ENCODE results near the gene AMIGO3.
A peak's percentile ranks its signal among the peaks of the same experiment; 100 is the strongest.
"Not testable (repeated sequence)": the region's sequence is repeated elsewhere in the genome, so short reads cannot be mapped to it uniquely, and the experiment has no call there.

Gene AMIGO3

GRCh38 chr3:49699281-49699979 is 20.1 kb downstream of the AMIGO3 start:
- no peak for TF ChIP-seq CTCF (IDR thresholded peaks at IDR 0.05; ENCODE audit: low read depth, low read length, missing control alignments)
- no peak for DNase-seq (ENCODE audit: low read depth)
- H3K4me3 ChIP-seq (ENCODE audit: low read depth, low read length) = no peak overlapping the region

GRCh38 chr3:49695350-49696015 is 24.0 kb downstream of the AMIGO3 start:
- not testable (repeated sequence) for DNase-seq (ENCODE audit: low read depth)

GRCh38 chr3:49694409-49695070 is 24.9 kb downstream of the AMIGO3 start:
- not testable (repeated sequence) for DNase-seq (ENCODE audit: low read depth); H3K4me3 ChIP-seq (ENCODE audit: low read depth, low read length)

More at GRCh38 chr3:49695350-49696015, 24.0 kb downstream of the AMIGO3 start:
- H3K4me3 ChIP-seq (ENCODE audit: low read depth, low read length) = not testable (repeated sequence)

GRCh38 chr3:49691481-49691880 is 28.0 kb downstream of the AMIGO3 start:
- not testable (repeated sequence) for DNase-seq (ENCODE audit: low read depth); H3K4me3 ChIP-seq (ENCODE audit: low read depth, low read length)

- not testable (repeated sequence) for H3K4me3 ChIP-seq (ENCODE audit: low read depth, low read length); DNase-seq (ENCODE audit: low read depth)
Measured at GRCh38 chr3:49690856-49691255, 28.6 kb downstream of the AMIGO3 start.

- H3K4me3 ChIP-seq (ENCODE audit: low read depth, low read length) = peak overlapping the region; percentile 86
- not testable (repeated sequence) for DNase-seq (ENCODE audit: low read depth)
Measured at GRCh38 chr3:49689908-49690624, 29.4 kb downstream of the AMIGO3 start.

- DNase-seq (ENCODE audit: low read depth) = peak; percentile 65
- TF ChIP-seq CTCF (IDR thresholded peaks at IDR 0.05; ENCODE audit: low read depth, low read length, missing control alignments) = peak; percentile 44
- peak within 1 kb of the TSS; percentile 86 for H3K4me3 ChIP-seq (ENCODE audit: low read depth, low read length)
Measured at GRCh38 chr3:49689046-49689907, 30.2 kb downstream of the AMIGO3 start, which contains the start of the genes MST1 and RNF123. TSS of gene MST1 (minus strand) at chr3:49689474. CDS start at chr3:49688691, 783 bp downstream. TSS of gene RNF123 (plus strand) at chr3:49689557. CDS start at chr3:49691166, 1,609 bp downstream.

GRCh38 chr3:49688338-49689045 is 31.0 kb downstream of the AMIGO3 start:
- peak overlapping the region; percentile 86 for H3K4me3 ChIP-seq (ENCODE audit: low read depth, low read length)
- not testable (repeated sequence) for DNase-seq (ENCODE audit: low read depth)

GRCh38 chr3:49687424-49687795 is 32.1 kb downstream of the AMIGO3 start:
- DNase-seq (ENCODE audit: low read depth); H3K4me3 ChIP-seq (ENCODE audit: low read depth, low read length): not testable (repeated sequence)

- not testable (repeated sequence) for DNase-seq (ENCODE audit: low read depth); H3K4me3 ChIP-seq (ENCODE audit: low read depth, low read length)
Measured at GRCh38 chr3:49686769-49687423, 32.6 kb downstream of the AMIGO3 start.

- DNase-seq (ENCODE audit: low read depth); H3K4me3 ChIP-seq (ENCODE audit: low read depth, low read length): not testable (repeated sequence)
Measured at GRCh38 chr3:49686346-49686745, 33.1 kb downstream of the AMIGO3 start.

GRCh38 chr3:49685846-49686245 is 33.6 kb downstream of the AMIGO3 start:
- H3K4me3 ChIP-seq (ENCODE audit: low read depth, low read length); DNase-seq (ENCODE audit: low read depth): not testable (repeated sequence)

GRCh38 chr3:49685103-49685502 is 34.4 kb downstream of the AMIGO3 start:
- H3K4me3 ChIP-seq (ENCODE audit: low read depth, low read length) = not testable (repeated sequence)

GRCh38 chr3:49684453-49684852 is 35.0 kb downstream of the AMIGO3 start:
- DNase-seq (ENCODE audit: low read depth); H3K4me3 ChIP-seq (ENCODE audit: low read depth, low read length): not testable (repeated sequence)

More at GRCh38 chr3:49685103-49685502, 34.4 kb downstream of the AMIGO3 start:
- DNase-seq (ENCODE audit: low read depth) = not testable (repeated sequence)

All from GM12864 (cell line).